CD4-positive, alpha-beta memory T cell (primary cell): ENCODE results near the gene FBXO3. TPM values are rescaled to one million over a fixed set of nuclear protein-coding genes. Genes with fewer than 3 reads are reported as not detected.
A peak's percentile ranks its signal among the peaks of the same experiment; 100 is the strongest.

Experiments
- CTCF ChIA-PET: fragments of 350-600 bp; sonication (Branson Sonifier 250); formaldehyde crosslinking; loops from one replicate; lab custom pipeline; 2021; ENCODE audit warnings: inconsistent platforms; ENCODE audit not compliant: partially characterized antibody; lab: Charles Lee
- POLR2A ChIA-PET: fragments of 350-600 bp; sonication (Branson Sonifier 250); formaldehyde crosslinking; loops from one replicate; lab custom pipeline; 2021; ENCODE audit not compliant: partially characterized antibody; lab: Charles Lee
- DNase-seq, 5 donors: peaks; one replicate each; pipeline versions ENCODE4 v3.0.0 to v3.0.0-alpha.2; 2020 to 2022; ENCODE audit warnings: mixed read lengths in 1 of 5
- H3K27ac ChIP-seq: one replicate; pipeline ENCODE4 v1.7.0; 2013; ENCODE audit warnings: low read depth, low read length
- H3K27me3 ChIP-seq: 2 replicates; pipeline ENCODE4 v1.7.0; 2013; ENCODE audit warnings: mild to moderate bottlenecking, low read length, moderate library complexity; ENCODE audit not compliant: insufficient read depth
- H3K36me3 ChIP-seq: 2 replicates; pipeline ENCODE4 v1.7.0; 2013; ENCODE audit warnings: mild to moderate bottlenecking, low read length, moderate library complexity; ENCODE audit not compliant: insufficient read depth
- H3K4me1 ChIP-seq: 2 replicates; pipeline ENCODE4 v1.7.0; 2013; ENCODE audit warnings: mild to moderate bottlenecking, low read length, moderate library complexity; ENCODE audit not compliant: insufficient read depth
- H3K4me3 ChIP-seq, 2 donors: one replicate each; pipeline ENCODE4 v1.7.0; 2013; ENCODE audit warnings: low read length in 2 of 2, mild to moderate bottlenecking in 1 of 2
- H3K9me3 ChIP-seq, 2 donors: one replicate each; pipeline ENCODE4 v1.7.0; 2013; ENCODE audit warnings: low read length in 2 of 2, control low read depth in 1 of 2; ENCODE audit not compliant: control insufficient read depth in 1 of 2
- H3K27ac Mint-ChIP-seq, 7 donors: one replicate each; pipeline ENCODE4 v1.8.0; 2020 to 2021; ENCODE audit warnings: mixed read lengths in 7 of 7, mild to moderate bottlenecking in 6 of 7, inconsistent platforms in 3 of 7, moderate library complexity in 3 of 7
- H3K27me3 Mint-ChIP-seq, 2 donors: one replicate each; pipeline ENCODE4 v1.8.0; 2020 to 2021; ENCODE audit warnings: mixed read lengths in 2 of 2
- H3K36me3 Mint-ChIP-seq, 2 donors: one replicate each; pipeline ENCODE4 v1.8.0; 2020 to 2021; ENCODE audit warnings: mixed read lengths in 2 of 2, inconsistent platforms in 1 of 2, mild to moderate bottlenecking in 1 of 2
- H3K4me1 Mint-ChIP-seq, 4 donors: one replicate each; pipeline ENCODE4 v1.8.0; 2020 to 2021; ENCODE audit warnings: mixed read lengths in 4 of 4, mild to moderate bottlenecking in 1 of 4
- H3K4me3 Mint-ChIP-seq, 8 donors: one replicate each; pipeline ENCODE4 v1.8.0; 2020 to 2021; ENCODE audit warnings: mixed read lengths in 8 of 8, mild to moderate bottlenecking in 7 of 8, moderate library complexity in 6 of 8, inconsistent platforms in 3 of 8
- H3K9me3 Mint-ChIP-seq, 8 donors: one replicate each; pipeline ENCODE4 v1.8.0; 2020 to 2021; ENCODE audit warnings: mixed read lengths in 8 of 8, mild to moderate bottlenecking in 5 of 8, inconsistent platforms in 3 of 8, moderate library complexity in 1 of 8
- intact Hi-C: fragments of 100-400 bp; cut with micrococcal nuclease; formaldehyde crosslinking; loops from one replicate; pipeline ENCODE4 v1.15.1; 2023
- polyA plus RNA-seq, 2 donors: library from polyadenylated mRNA; unstranded; fragments of 300-500 nt; fragmentation: Illumina TruSeq; gene quantifications; one replicate each; pipeline ENCODE4 v1.2.3, GENCODE V29; 2021
- total RNA-seq, 2 experiments: library from RNA; stranded (reverse); gene quantifications; one replicate each; pipeline ENCODE4 v1.2.3, GENCODE V29; 2021

FBXO3 gene
- total and polyA plus RNA-seq, 4 experiments from 2014 or later = 40.9 to 55.6 (median 50.1) TPM

DNA sequence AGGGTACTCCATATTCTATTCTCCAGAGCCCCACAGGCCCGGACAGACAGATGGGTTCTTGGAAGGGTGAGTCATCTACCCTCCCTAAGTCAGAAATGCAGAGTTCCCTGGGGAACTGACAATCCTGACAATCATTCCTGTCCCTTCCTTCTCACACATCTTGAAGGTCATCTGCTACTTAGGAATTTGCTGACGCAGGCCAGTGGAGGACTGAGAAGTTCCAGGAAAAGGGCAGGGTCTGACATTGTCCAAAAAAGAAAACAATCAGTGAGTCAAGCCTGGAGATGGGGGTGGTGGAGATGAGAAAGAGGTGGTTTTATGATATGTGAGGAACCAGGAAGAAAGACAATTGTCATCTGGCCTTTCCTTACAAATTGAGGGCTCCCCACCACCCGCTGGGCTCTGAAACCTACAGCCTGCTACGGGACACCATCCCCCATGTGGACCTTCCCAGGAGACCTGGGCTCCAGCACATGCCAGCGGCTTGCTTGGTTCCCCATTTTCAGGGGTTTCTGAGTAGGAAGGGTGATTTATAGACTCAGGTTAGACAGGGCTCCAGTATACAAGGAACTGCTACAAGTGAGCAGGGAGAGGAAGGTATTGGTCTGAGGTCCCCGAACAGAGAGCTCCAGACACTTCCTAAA, 51.0 kb downstream of the FBXO3 start:
- DNase-seq = no peak
- Histone ChIP-seq H3K36me3 (peaks cover 10% of the 10 kb centered on the region), H3K9me3 (no peaks in the 10 kb centered on the region), H3K4me1 (peaks cover 21% of the 10 kb centered on the region), H3K27ac (no peak overlapping the region), H3K27me3 (no peaks in the 10 kb centered on the region), H3K4me3 (no peak overlapping the region)
- Mint-ChIP-seq H3K4me3 (peak overlapping the region in 1 of 8 donors; percentile 31), H3K27ac (no peak overlapping the region), H3K9me3 (no peaks in the 10 kb centered on the region), H3K36me3 (peaks cover 25 to 26% of the 10 kb centered on the region in 2 donors), H3K4me1 (peaks cover 22 to 45% (median 35%) of the 10 kb centered on the region in 4 donors), H3K27me3 (no peaks in the 10 kb centered on the region)
- ChIA-PET POLR2A (no interaction called here), CTCF (interaction anchor here (1.4 kb wide), 1 partner anchor 19 kb away, joined by 4 read pairs; no protein-coding TSS in a partner anchor)
- intact Hi-C loops = no loop called here

DNA sequence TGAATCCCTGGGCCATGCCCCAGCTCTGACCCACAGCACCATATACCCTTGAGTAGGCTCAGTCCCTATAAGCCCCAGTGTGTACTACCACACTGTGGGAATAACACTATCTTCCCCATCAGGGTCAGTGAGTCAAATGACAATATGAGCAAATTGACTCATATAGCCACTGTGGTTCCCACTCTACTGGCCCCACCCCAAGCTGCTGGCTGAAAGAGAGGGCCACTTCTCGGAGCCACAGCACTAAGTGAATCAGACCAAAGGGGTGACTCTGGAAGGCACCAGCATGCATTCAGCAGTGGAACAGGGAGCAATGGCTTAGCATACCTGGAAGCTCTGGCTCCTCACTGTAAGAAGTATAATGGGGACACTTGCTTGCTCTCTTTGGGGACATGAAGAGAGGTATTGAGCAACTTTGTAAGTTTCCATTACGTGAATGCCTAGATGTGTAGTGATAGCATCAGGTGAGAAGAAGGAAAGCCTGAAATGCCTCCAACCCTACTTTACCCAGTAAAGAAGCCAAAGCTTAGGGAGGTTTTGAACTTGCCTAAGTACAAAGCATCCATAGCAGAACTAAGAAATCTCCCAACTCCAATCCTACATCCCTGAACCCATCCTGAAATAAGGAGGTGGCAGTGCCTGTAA, 51.6 kb downstream of the FBXO3 start:
- Histone ChIP-seq H3K27ac (no peak overlapping the region), H3K4me1 (peaks cover 21% of the 10 kb centered on the region), H3K9me3 (no peaks in the 10 kb centered on the region), H3K27me3 (no peaks in the 10 kb centered on the region), H3K4me3 (no peak overlapping the region), H3K36me3 (peaks cover 10% of the 10 kb centered on the region)
- Mint-ChIP-seq H3K27me3 (no peaks in the 10 kb centered on the region), H3K36me3 (peaks cover 25 to 28% of the 10 kb centered on the region in 2 donors), H3K4me3 (no peak overlapping the region), H3K4me1 (peaks cover 22 to 43% (median 34%) of the 10 kb centered on the region in 4 donors), H3K9me3 (no peaks in the 10 kb centered on the region), H3K27ac (peak overlapping the region in 1 of 7 donors; percentile 63)
- POLR2A ChIA-PET = no interaction called here
- CTCF ChIA-PET = interaction anchor here (1.4 kb wide), 1 partner anchor 20 kb away, joined by 4 read pairs; no protein-coding TSS in a partner anchor
- DNase-seq = no peak
- intact Hi-C loops = no loop called here

DNA sequence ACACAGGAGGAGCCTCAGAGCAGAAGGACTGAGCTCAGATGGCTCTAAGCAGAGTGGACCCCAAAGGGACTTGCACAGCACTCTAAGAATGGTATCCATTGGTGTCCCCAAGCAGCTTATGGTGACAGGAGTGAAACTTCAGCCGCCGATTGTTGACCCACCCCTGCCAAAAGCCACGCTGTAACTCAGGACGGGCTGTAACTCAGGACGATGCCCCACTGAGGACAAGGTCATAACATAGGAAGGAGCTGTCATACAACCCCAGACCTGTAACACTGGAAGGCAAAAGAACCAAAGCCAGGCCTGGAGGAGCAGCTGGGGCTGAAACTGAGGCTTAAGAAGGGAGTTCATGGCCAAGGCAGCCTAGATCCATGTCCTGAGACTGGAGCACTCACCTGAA, 52.3 kb downstream of the FBXO3 start:
- ChIA-PET POLR2A (no interaction called here), CTCF (interaction anchor here (1.4 kb wide), 1 partner anchor 21 kb away, joined by 4 read pairs; no protein-coding TSS in a partner anchor)
- H3K4me1 ChIP-seq = peaks cover 21% of the 10 kb centered on the region
- Mint-ChIP-seq H3K4me1 (peaks cover 22 to 43% (median 32%) of the 10 kb centered on the region in 4 donors), H3K27ac (peak overlapping the region in 2 of 7 donors; percentile 24 to 35), H3K27me3 (no peaks in the 10 kb centered on the region), H3K36me3 (peaks cover 29 to 36% of the 10 kb centered on the region in 2 donors), H3K4me3 (no peak overlapping the region), H3K9me3 (no peaks in the 10 kb centered on the region)
- DNase-seq = no peak
- no peaks in the 10 kb centered on the region for H3K9me3 ChIP-seq
- peaks cover 10% of the 10 kb centered on the region for H3K36me3 ChIP-seq
- no peak overlapping the region for H3K27ac ChIP-seq
- no peaks in the 10 kb centered on the region for H3K27me3 ChIP-seq
- no peak overlapping the region for H3K4me3 ChIP-seq
- intact Hi-C loops = no loop called here

DNA sequence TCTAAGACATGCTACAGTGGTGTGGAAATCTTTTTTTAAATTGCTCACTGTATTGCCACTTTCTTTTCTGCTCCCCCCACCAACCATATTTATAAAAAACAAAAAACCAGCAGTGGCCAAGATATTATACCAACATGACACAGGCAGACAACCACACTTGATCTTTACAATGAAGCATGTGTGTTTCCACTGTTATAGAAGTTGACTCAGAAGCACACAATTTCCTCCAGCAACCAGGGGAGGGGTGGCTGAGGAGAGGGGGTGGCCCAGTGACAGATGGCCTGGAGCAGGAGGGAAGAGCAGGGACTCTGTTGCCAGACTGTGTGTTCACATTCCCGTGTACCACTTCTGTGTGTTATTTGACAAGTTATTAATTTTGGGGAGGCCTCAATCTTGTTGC, 52.9 kb downstream of the FBXO3 start:
- H3K4me1 Mint-ChIP-seq = peaks cover 19 to 43% (median 29%) of the 10 kb centered on the region in 4 donors
- intact Hi-C loops = no loop called here
- no peak overlapping the region for H3K27ac ChIP-seq
- H3K36me3 ChIP-seq = peaks cover 10% of the 10 kb centered on the region
- H3K27me3 ChIP-seq = no peaks in the 10 kb centered on the region
- H3K9me3 Mint-ChIP-seq = no peaks in the 10 kb centered on the region
- H3K4me3 Mint-ChIP-seq = no peak overlapping the region
- H3K9me3 ChIP-seq = no peaks in the 10 kb centered on the region
- H3K4me1 ChIP-seq = peaks cover 21% of the 10 kb centered on the region
- H3K27ac Mint-ChIP-seq = peak overlapping the region in 2 of 7 donors; percentile 8 to 51
- H3K4me3 ChIP-seq = no peak overlapping the region
- DNase-seq = no peak
- CTCF ChIA-PET = no interaction called here
- no peaks in the 10 kb centered on the region for H3K27me3 Mint-ChIP-seq
- POLR2A ChIA-PET = interaction anchor here (0.5 kb wide), 1 partner anchor 12 kb away, joined by 3 read pairs; no protein-coding TSS in a partner anchor
- H3K36me3 Mint-ChIP-seq = peaks cover 34 to 40% of the 10 kb centered on the region in 2 donors

DNA sequence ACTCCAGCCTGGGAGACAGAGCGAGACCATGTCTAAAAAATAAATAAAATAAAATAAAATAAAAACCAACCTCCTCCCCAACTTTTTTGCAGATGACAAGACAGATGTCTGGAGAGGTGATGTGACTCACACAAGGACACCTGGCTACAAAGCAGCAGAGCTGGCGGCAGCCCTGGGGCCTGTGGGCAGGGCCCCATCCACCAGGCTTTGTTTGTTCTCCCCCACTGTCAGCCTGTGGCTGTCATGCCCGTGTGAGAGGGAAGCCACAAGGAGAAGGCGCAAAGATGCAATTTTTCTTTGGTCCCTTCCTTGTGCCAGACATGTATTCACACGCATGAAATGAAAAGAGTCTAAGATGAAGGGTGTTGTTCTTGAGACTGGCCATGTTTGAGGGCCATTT, 54.7 kb downstream of the FBXO3 start:
- H3K4me1 Mint-ChIP-seq = peaks cover 9 to 30% (median 14%) of the 10 kb centered on the region in 4 donors
- H3K9me3 Mint-ChIP-seq = no peaks in the 10 kb centered on the region
- Histone ChIP-seq H3K27ac (no peak overlapping the region), H3K4me3 (no peak overlapping the region), H3K27me3 (no peaks in the 10 kb centered on the region), H3K36me3 (peaks cover 10% of the 10 kb centered on the region), H3K4me1 (peaks cover 16% of the 10 kb centered on the region), H3K9me3 (no peaks in the 10 kb centered on the region)
- H3K27ac Mint-ChIP-seq = no peak overlapping the region
- H3K27me3 Mint-ChIP-seq = no peaks in the 10 kb centered on the region
- peaks cover 34 to 47% of the 10 kb centered on the region in 2 donors for H3K36me3 Mint-ChIP-seq
- CTCF ChIA-PET = interaction anchor here (0.6 to 1.1 kb wide), 3 partner anchors 23 to 280 kb away, joined by 3 to 6 read pairs (median 3); no protein-coding TSS in a partner anchor
- no peak overlapping the region for H3K4me3 Mint-ChIP-seq
- no peak for DNase-seq
- intact Hi-C loops = no loop called here
- POLR2A ChIA-PET = no interaction called here

DNA sequence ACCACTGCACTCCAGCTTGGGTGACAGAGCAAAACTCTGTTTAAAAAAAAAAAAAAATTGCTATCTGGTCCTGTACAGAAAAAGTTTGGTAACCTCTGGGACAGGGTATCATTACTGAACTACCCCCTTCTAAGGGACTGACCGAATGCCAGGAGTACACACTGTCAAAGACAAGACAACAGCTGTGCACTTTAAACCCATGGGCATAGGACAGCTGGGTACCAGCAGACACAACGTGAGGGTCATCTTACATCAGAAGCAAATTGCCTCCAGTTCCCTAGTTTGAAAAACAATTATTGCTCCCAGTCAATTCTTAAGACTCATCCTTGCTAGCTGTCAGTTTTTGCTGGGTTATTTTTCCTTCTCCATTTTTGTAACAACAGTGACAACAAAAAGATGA, 55.9 kb downstream of the FBXO3 start:
- H3K36me3 Mint-ChIP-seq = peaks cover 39 to 54% of the 10 kb centered on the region in 2 donors
- peaks cover 1 to 18% (median 8%) of the 10 kb centered on the region in 4 donors for H3K4me1 Mint-ChIP-seq
- Histone ChIP-seq H3K36me3 (peaks cover 18% of the 10 kb centered on the region), H3K27ac (no peak overlapping the region), H3K9me3 (no peaks in the 10 kb centered on the region), H3K4me3 (no peak overlapping the region), H3K4me1 (peaks cover 10% of the 10 kb centered on the region), H3K27me3 (no peaks in the 10 kb centered on the region)
- no peak for DNase-seq
- POLR2A ChIA-PET = no interaction called here
- CTCF ChIA-PET = interaction anchor here (0.6 to 1.1 kb wide), 2 partner anchors 24 to 923 kb away, joined by 3 to 5 read pairs; no protein-coding TSS in a partner anchor
- no peaks in the 10 kb centered on the region for H3K27me3 Mint-ChIP-seq
- H3K4me3 Mint-ChIP-seq = no peak overlapping the region
- H3K27ac Mint-ChIP-seq = no peak overlapping the region
- no peaks in the 10 kb centered on the region for H3K9me3 Mint-ChIP-seq
- intact Hi-C loops = no loop called here

DNA sequence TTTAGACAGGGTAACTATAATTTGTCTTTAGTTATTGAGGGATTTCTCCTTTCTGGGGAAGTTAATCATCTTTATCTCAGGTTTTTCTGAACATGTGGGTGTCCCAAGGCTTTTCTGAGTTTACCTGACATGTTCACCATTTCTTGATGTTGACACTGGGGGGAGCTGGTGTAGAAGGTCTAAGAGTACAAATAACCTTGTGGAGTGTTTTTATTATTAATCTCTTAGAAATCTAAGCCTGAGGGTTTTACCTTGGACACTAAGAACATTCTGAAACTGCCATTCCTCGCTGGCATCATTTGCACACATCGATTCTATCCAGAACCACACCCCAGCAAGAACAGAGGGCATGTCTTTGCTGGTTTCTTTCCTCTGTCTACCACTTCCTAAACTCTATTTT, 58.1 kb downstream of the FBXO3 start:
- Mint-ChIP-seq H3K4me3 (no peak overlapping the region), H3K27me3 (no peaks in the 10 kb centered on the region), H3K36me3 (peaks cover 31 to 50% of the 10 kb centered on the region in 2 donors), H3K27ac (no peak overlapping the region), H3K4me1 (peaks cover 0 to under 1% (median 0%) of the 10 kb centered on the region in 4 donors), H3K9me3 (no peaks in the 10 kb centered on the region)
- Histone ChIP-seq H3K4me1 (no peaks in the 10 kb centered on the region), H3K4me3 (no peak overlapping the region), H3K36me3 (peaks cover 18% of the 10 kb centered on the region), H3K9me3 (no peaks in the 10 kb centered on the region), H3K27me3 (no peaks in the 10 kb centered on the region), H3K27ac (no peak overlapping the region)
- ChIA-PET POLR2A (interaction anchor here (1.2 kb wide), 1 partner anchor 12 kb away, joined by 3 read pairs; no protein-coding TSS in a partner anchor), CTCF (interaction anchor here (0.7 to 5.8 kb wide), 8 partner anchors 9 to 103 kb away, joined by 3 to 74 read pairs (median 4); partner anchors contain the start of gene C11orf91)
- peak in 1 of 5 donors; percentile 11 for DNase-seq
- intact Hi-C loops = loop anchor here (1.0 kb wide), 1 partner anchor 26 kb away; no protein-coding TSS in a partner anchor
